ENCODE results near the gene CDC16.
"Not testable (repeated sequence)": the region's sequence is repeated elsewhere in the genome, so short reads cannot be mapped to it uniquely, and the experiment has no call there.

The CDC16 gene

DNA sequence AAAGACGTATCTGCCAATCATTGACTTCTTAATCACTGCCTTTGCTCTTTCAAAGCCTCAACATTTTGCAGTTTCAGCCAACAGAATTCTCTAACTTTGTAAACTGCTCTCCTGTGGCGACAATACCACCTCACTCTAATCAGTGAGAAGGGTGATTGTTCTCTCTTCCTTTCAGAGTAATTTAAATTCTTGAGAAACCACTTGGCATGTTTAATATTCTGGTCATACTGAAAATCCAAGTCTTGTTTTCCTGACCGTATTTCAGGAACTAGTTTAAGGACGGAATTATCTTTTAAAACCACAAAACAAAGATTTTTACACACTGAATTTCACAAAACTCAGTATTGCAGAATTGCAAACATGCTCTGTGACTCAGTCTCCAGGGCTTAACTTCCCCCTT is 5.2 kb upstream of the CDC16 start:
- no peak for DNase-seq

DNA sequence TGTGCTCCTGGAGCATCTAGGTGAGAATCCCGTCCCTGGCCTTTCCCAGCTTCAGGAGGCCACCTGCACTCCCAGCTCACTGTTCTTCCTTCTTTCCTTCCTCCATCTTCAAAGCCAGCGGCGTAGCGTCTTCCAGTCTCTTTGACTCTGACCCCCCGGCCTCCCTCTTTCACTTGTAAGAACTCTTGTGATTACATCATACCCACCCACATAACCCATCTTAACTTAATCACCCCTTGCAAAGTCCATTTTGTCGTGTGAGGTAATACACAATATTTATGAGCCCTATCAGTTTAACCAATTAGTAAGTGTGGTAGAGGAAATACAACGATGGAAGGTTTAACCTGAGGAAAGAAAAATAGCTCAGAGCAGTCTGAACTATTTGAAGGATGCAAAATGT is 4.6 kb upstream of the CDC16 start:
- DNase-seq = no peak

DNA sequence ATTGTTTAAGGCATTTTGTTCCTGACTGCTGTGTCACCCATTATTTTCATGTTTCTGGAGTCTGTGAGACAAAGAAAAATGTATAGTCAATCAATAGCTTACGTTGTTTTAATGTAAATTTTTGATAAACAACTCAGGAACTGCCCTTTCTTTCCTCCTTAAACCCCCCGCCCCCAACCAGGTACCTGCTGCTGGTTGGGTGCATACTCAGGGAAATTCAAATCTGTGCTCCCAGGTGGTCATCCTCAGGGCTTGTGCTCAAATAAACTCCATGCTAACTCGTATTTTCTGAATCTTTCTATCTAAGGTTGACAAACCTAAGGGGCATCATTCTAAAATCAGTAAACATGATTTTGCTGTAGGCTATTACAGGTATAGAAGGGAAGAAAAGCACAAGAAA is 4.1 kb upstream of the CDC16 start:
- DNase-seq = no peak

DNA sequence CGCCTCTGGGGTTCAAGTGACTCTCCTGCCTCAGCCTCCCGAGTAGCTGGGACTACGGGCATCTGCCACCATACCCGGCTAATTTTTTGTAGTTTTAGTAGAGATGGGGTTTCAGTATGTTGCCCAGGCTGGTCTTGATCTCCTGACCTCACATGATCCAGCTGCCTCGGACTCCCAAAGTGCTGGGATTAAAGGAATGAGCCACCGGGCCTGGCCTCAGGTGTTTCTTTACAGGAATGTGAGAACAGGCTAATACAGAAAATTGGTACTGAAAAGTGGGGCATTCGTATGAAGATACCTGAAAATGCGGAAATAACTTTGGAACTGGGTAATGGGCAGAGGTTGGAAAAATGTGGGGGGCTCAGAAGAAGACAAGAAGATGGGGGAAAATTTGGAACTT is 2.8 kb upstream of the CDC16 start:
- no peak for DNase-seq

DNA sequence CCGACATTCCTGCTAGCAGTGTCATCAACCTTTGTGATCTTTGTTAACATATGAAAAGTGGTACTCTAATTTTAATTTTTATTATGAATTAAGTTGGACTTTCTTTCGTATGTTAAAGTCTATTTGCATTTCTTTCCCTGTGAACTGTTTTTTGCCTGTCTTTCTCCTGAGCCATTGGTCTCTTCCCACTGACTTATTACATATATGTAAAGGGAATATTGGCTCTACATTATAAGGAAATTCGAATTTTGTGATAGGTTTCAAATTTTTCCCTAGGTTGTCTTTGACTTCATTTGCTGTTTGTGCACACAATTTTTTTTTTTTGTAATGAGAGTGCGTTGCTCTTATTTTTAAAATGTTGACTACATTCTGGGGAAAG is 442 bp upstream of the CDC16 start:
- no peak for DNase-seq

GRCh38 chr13:114235697-114236096 is 1.0 kb downstream of the CDC16 start:
- no peak for DNase-seq

- DNase-seq = no peak
Measured at GRCh38 chr13:114236227-114236626, 1.5 kb downstream of the CDC16 start.

- DNase-seq = no peak
Measured at GRCh38 chr13:114237415-114238112, 2.9 kb downstream of the CDC16 start.

GRCh38 chr13:114241918-114242317 is 7.2 kb downstream of the CDC16 start:
- no peak for DNase-seq

DNA sequence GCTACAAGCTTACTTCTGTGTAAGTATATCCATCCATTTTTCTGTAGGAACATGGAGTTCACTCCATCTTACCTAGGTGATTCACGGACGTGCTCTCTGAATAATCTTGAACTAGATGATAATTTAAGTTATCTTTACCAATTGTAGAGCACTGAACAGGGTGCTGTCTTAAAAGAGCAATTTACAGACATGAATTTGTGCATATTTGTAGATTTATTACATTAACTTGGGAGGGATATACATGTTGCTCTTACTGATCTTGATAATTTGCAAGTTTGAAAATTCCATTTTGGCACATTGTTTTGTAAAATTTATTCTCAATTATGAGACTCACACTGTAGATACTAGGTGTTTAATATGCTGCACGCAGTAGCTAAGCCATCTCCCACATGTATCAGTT is 9.3 kb downstream of the CDC16 start:
- no peak for DNase-seq

DNA sequence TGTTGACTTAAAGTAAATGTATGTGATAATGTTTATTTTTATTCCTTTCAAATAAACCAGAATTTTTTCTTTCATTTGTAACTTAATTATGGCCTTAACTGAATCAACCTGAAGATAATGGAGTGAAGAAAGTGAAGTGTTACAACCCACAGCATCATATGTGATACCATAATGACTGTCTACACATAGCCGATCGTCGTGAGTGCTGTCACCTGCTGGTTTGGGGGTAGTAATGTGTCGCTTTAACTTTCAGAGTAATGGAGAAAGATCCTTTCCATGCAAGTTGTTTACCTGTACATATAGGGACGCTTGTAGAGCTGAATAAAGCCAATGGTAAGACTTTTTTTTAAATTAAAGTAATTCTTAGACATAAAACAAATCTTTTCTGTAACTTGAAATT is 9.9 kb downstream of the CDC16 start:
- DNase-seq = no peak

GRCh38 chr13:114248011-114248410 is 13.3 kb downstream of the CDC16 start:
- no peak for DNase-seq

- no peak for DNase-seq
Measured at GRCh38 chr13:114249077-114249476, 14.4 kb downstream of the CDC16 start.

GRCh38 chr13:114251639-114252440 is 17.1 kb downstream of the CDC16 start:
- not testable (repeated sequence) for DNase-seq

DNA sequence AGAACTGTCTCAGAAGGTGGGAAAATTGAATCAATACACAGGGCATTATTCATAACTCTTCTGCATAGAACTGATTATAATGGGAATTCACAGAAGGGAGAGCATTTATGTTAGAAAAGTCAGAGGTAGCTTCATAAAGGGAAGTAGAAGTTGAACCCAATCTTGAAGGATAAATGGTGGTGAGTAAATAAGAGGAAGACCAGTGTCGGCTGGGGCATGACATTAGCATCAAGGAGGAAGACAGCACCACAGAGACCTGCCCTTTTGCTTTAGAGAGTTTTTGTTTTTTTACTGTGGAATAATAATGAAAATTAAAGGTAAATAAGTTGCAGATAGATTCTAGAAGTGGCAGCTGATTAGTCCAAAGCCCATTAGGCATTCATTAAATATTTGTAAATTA is 21.9 kb downstream of the CDC16 start:
- no peak for DNase-seq

DNA sequence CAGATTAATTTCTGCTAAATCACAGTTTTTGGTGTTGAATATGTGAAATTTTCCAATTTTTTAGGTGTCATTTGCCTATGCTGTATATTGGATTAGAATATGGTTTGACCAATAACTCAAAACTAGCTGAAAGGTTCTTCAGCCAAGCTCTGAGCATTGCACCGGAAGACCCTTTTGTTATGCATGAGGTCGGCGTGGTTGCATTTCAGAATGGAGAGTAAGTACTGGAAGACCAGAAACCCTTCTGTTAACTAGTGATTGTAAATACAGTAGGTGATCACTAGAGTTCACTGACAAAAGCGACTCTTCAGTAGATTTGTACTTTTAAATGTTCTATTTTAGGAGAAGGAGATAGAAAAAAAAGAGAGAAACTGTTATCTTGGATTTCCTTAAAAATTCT is 22.3 kb downstream of the CDC16 start:
- no peak for DNase-seq

- no peak for DNase-seq
Measured at GRCh38 chr13:114258589-114258988, 23.9 kb downstream of the CDC16 start.

- no peak for DNase-seq
Measured at GRCh38 chr13:114259374-114259773, 24.7 kb downstream of the CDC16 start.

DNA sequence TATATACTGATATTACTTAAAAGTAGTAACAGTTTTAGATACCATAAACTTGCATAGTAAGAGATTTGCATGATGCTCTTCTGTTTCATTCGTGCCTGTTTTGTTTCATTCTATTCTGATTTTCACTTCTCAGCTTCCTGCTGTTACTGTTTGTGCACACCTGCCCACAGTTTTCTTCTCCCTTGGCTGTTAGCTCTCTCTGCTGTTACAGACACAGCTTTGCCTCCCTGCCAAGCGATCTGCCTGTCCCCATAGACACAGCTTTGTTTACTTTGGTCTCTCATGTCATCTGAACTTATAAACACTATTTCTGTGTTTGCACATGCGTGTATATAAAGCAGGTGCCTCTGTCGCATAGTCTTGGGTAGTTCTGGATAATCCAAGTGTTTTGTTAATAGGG is 25.3 kb downstream of the CDC16 start:
- DNase-seq = no peak

DNA sequence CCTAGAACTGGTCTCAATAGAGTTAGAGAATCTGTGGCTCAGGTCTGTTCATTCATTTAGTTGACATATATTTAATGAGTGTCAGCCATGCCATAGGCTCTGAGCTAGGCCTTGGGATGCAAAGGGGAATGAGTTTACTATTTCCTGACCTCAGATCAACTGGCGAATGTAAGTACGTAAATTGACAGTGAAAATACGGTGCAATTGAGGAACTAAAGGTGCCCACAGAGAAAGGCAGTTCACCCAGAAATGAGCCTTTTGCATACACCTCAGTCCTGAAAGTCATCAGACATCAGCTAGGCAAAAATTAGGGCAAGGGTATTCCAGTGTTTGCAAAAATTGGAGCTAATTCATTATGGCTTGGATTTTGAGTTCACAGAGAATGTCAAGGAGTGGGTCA is 26.1 kb downstream of the CDC16 start:
- no peak for DNase-seq

DNA sequence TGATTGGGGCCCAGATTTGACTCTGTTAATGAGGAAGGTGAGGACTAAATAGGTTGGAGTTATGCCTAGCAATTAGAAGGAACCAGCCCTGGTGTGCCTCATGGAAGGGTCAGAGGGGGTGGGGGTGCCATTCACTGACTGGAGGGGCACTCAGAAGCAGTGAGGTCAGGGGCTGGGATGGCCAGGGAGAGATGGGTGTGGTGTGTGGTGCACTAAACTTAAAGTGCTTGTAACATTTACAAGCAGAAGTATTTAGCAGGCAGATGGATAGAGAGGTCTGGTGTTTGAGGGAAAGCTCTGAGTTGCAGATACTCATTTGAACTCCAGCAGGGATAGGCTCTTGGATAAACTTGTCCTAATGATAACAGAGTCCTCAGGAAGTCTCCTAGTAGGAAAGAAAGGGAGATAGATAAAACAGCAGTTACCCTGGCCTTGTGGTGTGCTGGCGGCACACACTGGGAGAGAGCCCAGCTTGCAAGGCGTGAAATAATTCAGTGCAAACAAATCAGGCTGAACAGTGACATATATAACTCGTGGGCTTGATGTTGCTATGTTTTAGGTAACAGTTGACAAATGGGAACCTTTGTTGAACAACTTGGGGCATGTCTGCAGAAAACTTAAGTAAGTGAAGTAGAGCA is 26.8 kb downstream of the CDC16 start:
- no peak for DNase-seq

GRCh38 chr13:114263578-114263977 is 28.9 kb downstream of the CDC16 start:
- no peak for DNase-seq

GRCh38 chr13:114264313-114264712 is 29.6 kb downstream of the CDC16 start:
- not testable (repeated sequence) for DNase-seq

Data from DMS 273 treated with DMSO at 0.1 percent for 48 hours (cell line).